Myocyte (in vitro differentiated cells): Measurements from ENCODE around the gene UBR2. TPM values are rescaled to one million over a fixed set of nuclear protein-coding genes. Genes with fewer than 3 reads are reported as not detected.

Experiments
- DNase-seq: peaks from one replicate; pipeline ENCODE4 v3.0.0-alpha.2; 2012; ENCODE audit warnings: low read depth
- total RNA-seq: library from RNA; depleted of rRNA; stranded (reverse); fragments of >200 nt; gene quantifications from 2 replicates; pipeline ENCODE4 v1.2.3, GENCODE V29; 2014

UBR2 gene
- total RNA-seq, 1 donor from 2014 or later: 23.7 TPM

GRCh38 chr6:42618105-42618504 lies 54.3 kb downstream of the UBR2 start:
- no peak for DNase-seq

DNA sequence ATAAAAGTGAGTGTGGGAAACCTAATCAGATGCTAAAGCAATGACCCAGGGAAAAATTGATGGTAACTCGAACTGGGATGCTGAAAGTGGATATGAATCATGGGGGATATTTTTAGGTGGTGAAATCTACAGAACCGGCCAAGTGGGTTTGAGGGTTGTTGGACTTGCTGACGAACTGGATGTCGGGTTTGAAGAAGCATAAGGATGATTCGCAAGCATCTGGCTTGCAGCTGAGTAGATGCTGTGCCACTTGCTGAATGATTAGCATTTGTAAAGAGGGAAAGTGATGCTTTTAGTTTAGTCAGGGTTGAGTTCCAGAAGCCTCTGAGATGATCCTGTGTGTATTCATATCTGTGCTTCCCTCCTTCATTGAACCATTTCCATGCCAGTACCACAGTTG lies 54.9 kb downstream of the UBR2 start:
- peak; percentile 88 for DNase-seq

- no peak for DNase-seq
These were observed 56.1 kb downstream of the UBR2 start for GRCh38 chr6:42619963-42620362.

- DNase-seq: no peak
These were observed 60.8 kb downstream of the UBR2 start for GRCh38 chr6:42624601-42625000.

GRCh38 chr6:42627044-42627443 lies 63.2 kb downstream of the UBR2 start:
- DNase-seq: no peak

DNA sequence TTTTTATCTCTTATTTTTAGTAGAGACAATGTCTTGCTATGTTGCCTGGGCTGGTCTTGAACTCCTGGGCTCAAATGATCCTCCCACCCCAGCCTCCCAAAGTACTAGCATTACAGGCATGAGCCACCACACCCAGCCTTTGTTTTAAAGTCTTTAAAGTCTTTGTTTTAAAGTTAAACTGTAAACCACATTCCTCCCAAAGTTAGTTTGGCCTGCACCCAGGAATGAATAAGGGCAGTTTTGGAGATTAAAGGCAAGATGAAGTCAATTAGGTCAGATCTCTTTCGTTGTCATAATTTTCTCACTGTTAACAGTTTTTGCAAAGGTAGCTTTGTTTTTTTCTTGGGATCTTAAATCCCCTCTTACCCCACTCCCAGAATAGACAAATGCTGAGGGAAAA lies 63.8 kb downstream of the UBR2 start:
- DNase-seq: peak; percentile 26

- no peak for DNase-seq
These were observed 64.8 kb downstream of the UBR2 start for GRCh38 chr6:42628604-42629003.

GRCh38 chr6:42629845-42630244 lies 66.0 kb downstream of the UBR2 start:
- no peak for DNase-seq

GRCh38 chr6:42637681-42638080 lies 73.9 kb downstream of the UBR2 start:
- no peak for DNase-seq

DNA sequence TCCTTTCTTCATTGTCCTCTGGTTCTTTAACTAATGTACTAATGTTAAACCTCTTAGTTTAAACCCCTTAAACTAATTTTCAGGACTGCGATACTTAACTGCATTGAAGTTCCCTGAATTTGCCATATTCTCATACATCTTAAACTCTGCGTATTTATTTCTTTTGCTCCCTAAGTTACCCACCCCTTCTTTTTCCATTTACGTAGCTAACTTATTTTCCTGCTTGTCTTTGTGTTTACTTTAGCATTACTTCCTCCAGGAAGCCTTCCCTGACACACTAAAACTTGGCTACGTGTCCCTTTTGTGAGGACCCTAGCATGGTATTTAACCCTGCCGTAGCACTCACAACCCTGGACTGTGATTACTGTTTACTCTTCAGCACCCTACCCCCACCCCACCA lies 79.0 kb downstream of the UBR2 start:
- no peak for DNase-seq

GRCh38 chr6:42644211-42644610 lies 80.4 kb downstream of the UBR2 start:
- DNase-seq: no peak

- no peak for DNase-seq
These were observed 88.4 kb downstream of the UBR2 start for GRCh38 chr6:42652024-42652746.

GRCh38 chr6:42653851-42654250 lies 90.0 kb downstream of the UBR2 start:
- DNase-seq: no peak

- DNase-seq: no peak
These were observed 96.0 kb downstream of the UBR2 start for GRCh38 chr6:42659806-42660205.

DNA sequence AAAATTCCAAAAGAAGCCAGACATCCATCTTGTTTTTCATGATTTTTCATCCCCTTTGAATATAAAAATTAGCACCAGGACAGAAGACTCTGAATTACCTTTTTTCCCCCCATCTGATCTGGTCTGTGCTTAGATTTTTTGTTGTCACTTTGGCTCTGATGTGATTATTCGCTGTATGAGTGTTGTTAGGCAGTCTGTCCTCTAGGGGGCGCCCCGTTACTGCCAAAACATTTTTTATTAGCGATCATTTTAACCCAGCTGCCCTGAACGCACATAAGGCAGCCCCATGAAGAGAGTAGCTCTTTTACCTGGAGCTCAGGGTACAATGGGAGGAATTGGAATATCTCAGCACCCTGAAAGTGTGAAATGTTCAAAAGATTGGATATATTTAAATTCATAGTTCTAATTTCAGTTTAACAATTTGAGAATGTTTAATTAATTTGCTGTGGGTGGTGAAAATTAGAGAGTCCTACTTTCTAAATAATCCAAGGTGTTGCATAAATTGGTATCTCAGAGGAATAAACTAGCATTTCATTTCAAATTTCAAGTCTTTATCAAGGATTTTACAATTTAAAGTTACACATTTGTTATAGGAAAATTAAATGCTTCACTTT lies 97.8 kb downstream of the UBR2 start:
- DNase-seq: peak; percentile 79

GRCh38 chr6:42664718-42665117 lies 100.9 kb downstream of the UBR2 start:
- no peak for DNase-seq

GRCh38 chr6:42674368-42674767 lies 110.5 kb downstream of the UBR2 start:
- peak; percentile 41 for DNase-seq

GRCh38 chr6:42674780-42675179 lies 111.0 kb downstream of the UBR2 start:
- DNase-seq: peak; percentile 9

DNA sequence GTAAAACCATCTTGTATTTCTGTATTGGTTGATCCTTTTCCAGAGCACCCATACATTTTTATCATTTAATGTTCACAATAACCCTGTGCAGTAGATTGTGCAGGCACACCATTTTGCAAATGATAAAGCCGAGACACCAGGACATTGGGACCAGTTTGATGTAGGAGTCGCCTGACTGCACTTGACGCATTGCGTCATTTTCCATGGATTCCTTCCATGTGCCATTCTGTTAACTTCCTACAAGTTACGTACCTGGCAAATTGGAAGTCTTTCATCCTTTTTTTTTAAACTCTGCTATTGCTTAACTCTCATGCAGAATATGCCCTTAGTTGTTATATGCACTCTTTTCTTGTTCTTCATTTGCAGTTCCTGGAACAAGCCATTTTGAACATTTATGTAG lies 115.5 kb downstream of the UBR2 start:
- no peak for DNase-seq

DNA sequence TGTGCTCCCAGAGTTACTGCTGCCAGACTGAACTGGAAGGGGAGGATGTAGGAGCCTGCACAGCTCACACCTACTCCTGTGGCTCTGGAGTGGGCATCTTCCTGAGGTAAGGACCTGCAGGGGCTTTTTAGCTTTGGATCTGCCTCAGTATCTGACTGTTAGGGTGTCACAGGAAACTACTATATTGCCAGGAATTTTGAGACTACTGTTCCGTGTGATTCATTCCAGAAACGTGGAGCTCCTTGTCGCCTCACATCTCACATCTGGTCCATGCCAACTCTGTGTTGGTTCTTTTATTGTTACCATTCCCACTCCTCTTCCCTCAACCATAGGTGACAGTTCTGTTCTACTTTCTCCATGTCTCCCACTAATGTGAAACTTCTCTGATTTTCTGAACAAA lies 124.5 kb downstream of the UBR2 start:
- no peak for DNase-seq

DNA sequence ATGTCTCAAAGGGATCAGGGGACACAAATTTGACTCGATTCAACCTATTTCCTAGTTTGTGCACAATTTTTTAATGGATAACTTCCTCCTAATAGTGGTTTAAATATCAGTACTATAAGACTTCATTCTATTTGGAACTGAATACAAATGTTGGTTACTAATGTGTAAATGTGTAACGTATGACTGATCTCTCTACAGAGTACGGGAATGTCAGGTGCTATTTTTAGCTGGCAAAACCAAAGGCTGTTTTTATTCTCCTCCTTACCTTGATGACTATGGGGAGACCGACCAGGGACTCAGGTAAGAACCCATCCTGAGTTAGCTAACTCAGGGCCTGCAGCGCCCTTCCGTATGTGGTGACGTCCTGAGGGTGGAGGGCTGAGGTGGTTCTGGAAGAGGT lies 125.5 kb downstream of the UBR2 start:
- no peak for DNase-seq

GRCh38 chr6:42690151-42690702 lies 126.4 kb downstream of the UBR2 start:
- DNase-seq: no peak

DNA sequence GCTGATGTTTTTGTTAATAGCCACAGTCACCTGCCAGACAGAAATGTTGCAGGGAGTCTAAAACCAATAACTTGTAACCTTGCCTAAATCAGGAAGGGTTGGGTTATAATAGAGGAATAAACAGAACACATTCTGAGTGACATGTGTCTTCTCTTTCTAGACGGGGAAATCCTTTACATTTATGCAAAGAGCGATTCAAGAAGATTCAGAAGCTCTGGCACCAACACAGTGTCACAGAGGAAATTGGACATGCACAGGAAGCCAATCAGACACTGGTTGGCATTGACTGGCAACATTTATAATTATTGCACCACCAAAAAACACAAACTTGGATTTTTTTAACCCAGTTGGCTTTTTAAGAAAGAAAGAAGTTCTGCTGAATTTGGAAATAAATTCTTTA lies 127.0 kb downstream of the UBR2 start:
- no peak for DNase-seq
